H1 (cell line): ENCODE results near the gene USP35. TPM values are rescaled to one million over a fixed set of nuclear protein-coding genes. Genes with fewer than 3 reads are reported as not detected.

Experiments
- CTCF ChIA-PET: fragments of 300-600 bp; sonication (Branson Sonifier 250); formaldehyde crosslinking; loops from one replicate; lab custom pipeline; 2021; ENCODE audit not compliant: partially characterized antibody; lab: Charles Lee
- POLR2A ChIA-PET: fragments of 300-600 bp; sonication (Branson Sonifier 250); formaldehyde crosslinking; loops from one replicate; lab custom pipeline; 2021; ENCODE audit warnings: inconsistent platforms; ENCODE audit not compliant: partially characterized antibody; lab: Charles Lee
- DNase-seq, 2 experiments: peaks; one replicate each; pipeline versions ENCODE4 v3.0.0 to v3.0.0-alpha.2; 2010 to 2022; ENCODE audit warnings: low spot score in 2 of 2, low read depth in 1 of 2, mixed read lengths in 1 of 2
- FAIRE-seq: peaks from 2 replicates; lab custom pipeline; 2011; peaks lifted over from hg19 to GRCh38; lab: Jason Lieb, UNC
- H2AFZ ChIP-seq: 2 replicates; pipeline ENCODE4 v1.8.1; 2012; ENCODE audit warnings: low read length, inconsistent platforms
- H2AK5ac ChIP-seq: 2 replicates; pipeline ENCODE4 v1.6.1; 2013; ENCODE audit warnings: low read depth, low read length
- H2BK120ac ChIP-seq: replicated peaks from 2 replicates; pipeline ENCODE3; 2013; ENCODE audit warnings: low read depth, low read length, inconsistent platforms
- H2BK12ac ChIP-seq: 2 replicates; pipeline ENCODE4 v1.6.1; 2013; ENCODE audit warnings: low read depth, low read length
- H2BK15ac ChIP-seq: 2 replicates; pipeline ENCODE4 v1.6.1; 2013; ENCODE audit warnings: low read length
- H2BK20ac ChIP-seq: 2 replicates; pipeline ENCODE4 v1.6.1; 2013; ENCODE audit warnings: low read length
- H2BK5ac ChIP-seq: 2 replicates; pipeline ENCODE4 v1.6.1; 2013; ENCODE audit warnings: low read depth, low read length
- H3K14ac ChIP-seq: 2 replicates; pipeline ENCODE4 v1.6.1; 2013; ENCODE audit warnings: inconsistent platforms; ENCODE audit not compliant: insufficient read length
- H3K18ac ChIP-seq: 2 replicates; pipeline ENCODE4 v1.6.1; 2013; ENCODE audit warnings: low read length; ENCODE audit errors: extremely low read depth
- H3K23ac ChIP-seq: 2 replicates; pipeline ENCODE4 v1.6.1; 2013; ENCODE audit warnings: inconsistent platforms; ENCODE audit not compliant: insufficient read length
- H3K23me2 ChIP-seq: 2 replicates; pipeline ENCODE4 v1.6.1; 2013; ENCODE audit warnings: low read depth, low read length
- H3K27ac ChIP-seq: 2 replicates; pipeline ENCODE4 v1.6.1; 2011; ENCODE audit warnings: low read depth, low read length, inconsistent platforms
- H3K27me3 ChIP-seq, 4 experiments: replicated peaks in 1 of 4; 1 replicate in 1 of 4; 2 replicates in 3 of 4; pipeline versions ENCODE4 v1.6.1 to v1.8.1; 2011 to 2013; ENCODE audit warnings: low read length in 3 of 4, mild to moderate bottlenecking in 3 of 4, inconsistent platforms in 2 of 4, mixed read lengths in 2 of 4, moderate library complexity in 1 of 4; ENCODE audit not compliant: control insufficient read depth in 3 of 4, insufficient read depth in 3 of 4; ENCODE audit errors: extremely low read depth in 1 of 4
- H3K36me3 ChIP-seq, 4 experiments: 2 replicates each; pipeline versions ENCODE4 v1.6.1 to v1.8.1; 2011 to 2013; ENCODE audit warnings: mild to moderate bottlenecking in 4 of 4, low read length in 3 of 4, moderate library complexity in 2 of 4, control low read depth in 1 of 4, inconsistent platforms in 1 of 4; ENCODE audit not compliant: insufficient read depth in 4 of 4, control insufficient read depth in 2 of 4
- H3K4ac ChIP-seq: replicated peaks from 2 replicates; pipeline ENCODE3; 2013; ENCODE audit warnings: low read length, low read depth, mixed read lengths, inconsistent platforms; ENCODE audit not compliant: insufficient read length
- H3K4me1 ChIP-seq, 4 experiments: replicated peaks in 1 of 4; 1 replicate in 1 of 4; 2 replicates in 3 of 4; pipeline versions ENCODE4 v1.6.1 to v1.8.1; 2011 to 2013; ENCODE audit warnings: low read length in 3 of 4, inconsistent platforms in 2 of 4, mixed read lengths in 1 of 4; ENCODE audit not compliant: insufficient read depth in 4 of 4, control insufficient read depth in 3 of 4
- H3K4me2 ChIP-seq, 2 experiments: 2 replicates each; pipeline versions ENCODE4 v1.6.1 to v1.8.1; 2011 to 2013; ENCODE audit warnings: low read depth in 2 of 2, low read length in 2 of 2, control low read depth in 1 of 2, inconsistent platforms in 1 of 2, mild to moderate bottlenecking in 1 of 2; ENCODE audit not compliant: insufficient read depth in 1 of 2
- H3K4me3 ChIP-seq, 4 experiments: fragments of 200-600, 300-600 bp in 1 of 4; sonication (generic), shearing (Covaris generic), sonication (Bioruptor Twin) in 1 of 4; 2 replicates each; pipeline versions ENCODE4 v1.5.1 to v1.8.1; 2011 to 2016; ENCODE audit warnings: low read length in 4 of 4, low read depth in 3 of 4, control low read depth in 2 of 4, inconsistent platforms in 2 of 4, mild to moderate bottlenecking in 2 of 4, mixed read lengths in 1 of 4, moderate library complexity in 1 of 4; ENCODE audit not compliant: insufficient read depth in 2 of 4; ENCODE audit errors: extremely low read depth in 1 of 4
- H3K56ac ChIP-seq: replicated peaks from 2 replicates; pipeline ENCODE3; 2013; ENCODE audit warnings: low read depth, mild to moderate bottlenecking, mixed read lengths, low read length, inconsistent platforms; ENCODE audit not compliant: insufficient read length
- H3K79me1 ChIP-seq: 2 replicates; pipeline ENCODE4 v1.6.1; 2013; ENCODE audit warnings: low read depth, low read length, control low read depth
- H3K79me2 ChIP-seq, 2 experiments: 2 replicates each; pipeline versions ENCODE4 v1.6.1 to v1.8.1; 2012 to 2013; ENCODE audit warnings: low read length in 2 of 2, mild to moderate bottlenecking in 2 of 2, inconsistent platforms in 1 of 2; ENCODE audit not compliant: insufficient read depth in 2 of 2, control insufficient read depth in 1 of 2
- H3K9ac ChIP-seq, 4 experiments: replicated peaks in 1 of 4; 1 replicate in 1 of 4; 2 replicates in 3 of 4; pipeline versions ENCODE4 v1.6.1 to v1.8.1; 2011 to 2013; ENCODE audit warnings: low read depth in 3 of 4, low read length in 3 of 4, control low read depth in 2 of 4, mild to moderate bottlenecking in 2 of 4, moderate library complexity in 2 of 4, inconsistent platforms in 1 of 4; ENCODE audit errors: extremely low read depth in 1 of 4
- H3K9me3 ChIP-seq, 2 experiments: 2 replicates each; pipeline versions ENCODE4 v1.6.1 to v1.8.1; 2012 to 2013; ENCODE audit warnings: mild to moderate bottlenecking in 2 of 2, moderate library complexity in 2 of 2, control low read depth in 1 of 2, inconsistent platforms in 1 of 2, low read depth in 1 of 2, low read length in 1 of 2, mixed read lengths in 1 of 2; ENCODE audit not compliant: insufficient read depth in 2 of 2
- H4K20me1 ChIP-seq, 2 experiments: replicated peaks in 1 of 2; 2 replicates each; pipeline versions ENCODE3 to v1.8.1; 2011 to 2013; ENCODE audit warnings: inconsistent platforms in 2 of 2, low read length in 2 of 2, mild to moderate bottlenecking in 1 of 2; ENCODE audit not compliant: insufficient read depth in 2 of 2, control insufficient read depth in 1 of 2
- H4K5ac ChIP-seq: 2 replicates; pipeline ENCODE4 v1.6.1; 2013; ENCODE audit warnings: low read length, low read depth, mixed read lengths, inconsistent platforms; ENCODE audit not compliant: insufficient read length
- H4K8ac ChIP-seq: 2 replicates; pipeline ENCODE4 v1.8.0; 2013; ENCODE audit warnings: mild to moderate bottlenecking, moderate library complexity, low read length, inconsistent platforms; ENCODE audit not compliant: insufficient read depth; ENCODE audit errors: extremely low read depth
- H4K91ac ChIP-seq: replicated peaks from 2 replicates; pipeline ENCODE3; 2013; ENCODE audit warnings: low read length, mixed read lengths, inconsistent platforms; ENCODE audit not compliant: insufficient read length
- ASH2L ChIP-seq: fragments of 200-600, 300-600 bp; sonication (generic); IDR thresholded peaks from one replicate; pipeline ENCODE4 v1.7.1; 2017; ENCODE audit warnings: low read length
- CHD1 ChIP-seq: IDR thresholded peaks from 2 replicates; pipeline ENCODE4 v1.6.1; 2012; ENCODE audit warnings: low read depth, low read length, improper control_type of control experiment
- CHD2 ChIP-seq: IDR thresholded peaks from 2 replicates; pipeline ENCODE4 v1.6.1; 2012; ENCODE audit warnings: low read length, improper control_type of control experiment
- FOSL1 ChIP-seq: IDR thresholded peaks from 2 replicates; pipeline ENCODE4 v1.6.1; 2011; ENCODE audit warnings: mild to moderate bottlenecking, low read depth, low read length, moderate library complexity; ENCODE audit not compliant: insufficient read depth
- GTF2F1 ChIP-seq: IDR thresholded peaks from 2 replicates; pipeline ENCODE4 v1.6.1; 2012; ENCODE audit warnings: low read depth, low read length, improper control_type of control experiment, borderline replicate concordance
- SAP30 ChIP-seq: fragments of 300-600 bp; sonication (generic); IDR thresholded peaks from 2 replicates; pipeline ENCODE4 v1.7.1; 2012; ENCODE audit warnings: low read length, moderate library complexity, mild to moderate bottlenecking, inconsistent platforms; ENCODE audit not compliant: insufficient read depth, insufficient replicate concordance
- TCF12 ChIP-seq: IDR thresholded peaks from 2 replicates; pipeline ENCODE4 v1.6.1; 2011; ENCODE audit warnings: low read depth, mild to moderate bottlenecking, low read length
- WGBS, 2 experiments: shearing (Covaris generic) in 1 of 2; methylation state at CpG; one replicate each; pipeline versions ENCODE4 v1.1.6 to v1.1.7; 2013 to 2015; ENCODE audit warnings: low lambda C conversion rate in 2 of 2, mixed read lengths in 2 of 2, inconsistent platforms in 1 of 2, low coverage in 1 of 2, missing lambda C conversion rate in 1 of 2; ENCODE audit not compliant: insufficient replicate concordance in 2 of 2, insufficient coverage in 1 of 2, insufficient read length in 1 of 2; ENCODE audit errors: extremely low coverage in 1 of 2, missing lambda C conversion rate in 1 of 2; 5-methylcytosine and 5-hydroxymethylcytosine counted together
- polyA plus RNA-seq, 7 experiments: library from polyadenylated mRNA; depleted of rRNA in 3 of 7; stranded (reverse) in 5 of 7; unstranded in 2 of 7; fragments of >200 nt in 5 of 7; fragments of 200-250 nt in 2 of 7; gene quantifications; 1 replicate in 5 of 7; 2 replicates in 1 of 7; 4 replicates in 1 of 7; pipeline versions ENCODE4 v1.2.1 to v1.2.3, GENCODE V29; 2011 to 2013; ENCODE audit warnings: missing spikeins in 2 of 7, mixed read lengths in 2 of 7
- total RNA-seq: library from RNA; stranded (reverse); fragmentation: NEBNext Ultra II Directional; extraction: Animal tissue kit (Norgen Biotek cat#: 25700); gene quantifications from 2 replicates; pipeline ENCODE4 v1.2.1, GENCODE V29; 2021
- TF ChIP-seq, protein P1 (sequence below): IDR thresholded peaks from 2 replicates; pipeline ENCODE4 v1.6.1; 2012; ENCODE audit warnings: low read length, inconsistent platforms
- TF ChIP-seq, protein P2 (sequence below), 3 experiments: IDR thresholded peaks; 1 replicate in 2 of 3; 2 replicates in 1 of 3; pipeline versions ENCODE4 v1.5.1 to v1.6.1; 2011; ENCODE audit warnings: low read length in 3 of 3, mild to moderate bottlenecking in 3 of 3, inconsistent platforms in 2 of 3, low read depth in 1 of 3, moderate library complexity in 1 of 3; ENCODE audit not compliant: insufficient read depth in 1 of 3; ENCODE audit errors: control extremely low read depth in 1 of 3

Gene USP35
- total and polyA plus RNA-seq, 2 of the 8 experiments (the other 6 are each of a cell fraction or from before 2014, with no cell fraction given): 4.6 to 6.8 TPM

DNA sequence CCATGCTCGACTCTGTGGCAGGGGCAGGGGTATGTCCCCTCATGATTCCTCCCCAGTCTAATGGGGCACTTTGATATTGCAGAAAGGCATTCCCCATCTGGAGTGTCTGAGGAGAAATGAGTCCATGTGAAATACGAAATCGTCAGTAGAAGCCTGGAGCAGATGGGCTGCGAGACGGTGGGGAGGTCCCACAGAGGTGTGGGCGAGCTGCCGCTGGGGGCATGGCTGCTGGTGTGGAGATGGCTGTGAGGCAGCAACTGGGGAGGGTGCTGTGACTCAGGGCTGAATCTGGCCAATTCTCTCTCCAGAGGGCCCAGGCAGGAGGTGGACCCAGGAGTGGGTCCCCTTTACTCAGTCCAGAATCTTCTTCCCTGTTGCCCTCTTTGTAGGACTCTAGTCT, 11.5 kb upstream of the USP35 start:
- H3K4me3 ChIP-seq: no peak overlapping the region
- no peak overlapping the region for H2BK12ac ChIP-seq
- no peak overlapping the region for H2AFZ ChIP-seq
- DNase-seq: no peak
- no peaks in the 10 kb centered on the region for H4K20me1 ChIP-seq
- no peaks in the 10 kb centered on the region for H3K27me3 ChIP-seq
- peaks cover 0 to 2% (median 0%) of the 10 kb centered on the region in 4 experiments; a peak in 1 of 7 replicates for H3K4me1 ChIP-seq
- no peak overlapping the region for H3K14ac ChIP-seq
- H3K23ac ChIP-seq: no peak overlapping the region
- no peak overlapping the region for H4K8ac ChIP-seq
- H2AK5ac ChIP-seq: no peak overlapping the region
- no peak overlapping the region for H3K4ac ChIP-seq
- no peak overlapping the region for H3K18ac ChIP-seq
- no peaks in the 10 kb centered on the region for H3K79me2 ChIP-seq
- no peak for FAIRE-seq
- 0 out of 2 replicates have a peak, but pooled peaks cover 2% of the 10 kb centered on the region for H3K23me2 ChIP-seq
- 91% methylated on average over 7 of the region's 7 CpGs; no CpG with 5 or more reads in 1 of the 2 experiments for WGBS, 2 experiments
- H3K4me2 ChIP-seq: no peak overlapping the region
- no peak overlapping the region for H3K9ac ChIP-seq
- no peak overlapping the region for H3K27ac ChIP-seq
- no peak overlapping the region for H2BK15ac ChIP-seq
- H3K36me3 ChIP-seq: no peaks in the 10 kb centered on the region
- H3K9me3 ChIP-seq: no peaks in the 10 kb centered on the region
- H3K79me1 ChIP-seq: no peaks in the 10 kb centered on the region
- H2BK20ac ChIP-seq: no peak overlapping the region
- H2BK5ac ChIP-seq: no peak overlapping the region
- TF ChIP-seq ASH2L: no peak
- no peak for TF ChIP-seq CHD1
- TF ChIP-seq, protein P1, sequence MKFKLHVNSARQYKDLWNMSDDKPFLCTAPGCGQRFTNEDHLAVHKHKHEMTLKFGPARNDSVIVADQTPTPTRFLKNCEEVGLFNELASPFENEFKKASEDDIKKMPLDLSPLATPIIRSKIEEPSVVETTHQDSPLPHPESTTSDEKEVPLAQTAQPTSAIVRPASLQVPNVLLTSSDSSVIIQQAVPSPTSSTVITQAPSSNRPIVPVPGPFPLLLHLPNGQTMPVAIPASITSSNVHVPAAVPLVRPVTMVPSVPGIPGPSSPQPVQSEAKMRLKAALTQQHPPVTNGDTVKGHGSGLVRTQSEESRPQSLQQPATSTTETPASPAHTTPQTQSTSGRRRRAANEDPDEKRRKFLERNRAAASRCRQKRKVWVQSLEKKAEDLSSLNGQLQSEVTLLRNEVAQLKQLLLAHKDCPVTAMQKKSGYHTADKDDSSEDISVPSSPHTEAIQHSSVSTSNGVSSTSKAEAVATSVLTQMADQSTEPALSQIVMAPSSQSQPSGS: no peak
- no peak for TF ChIP-seq GTF2F1
- no peak for TF ChIP-seq SAP30
- TF ChIP-seq, protein P2, sequence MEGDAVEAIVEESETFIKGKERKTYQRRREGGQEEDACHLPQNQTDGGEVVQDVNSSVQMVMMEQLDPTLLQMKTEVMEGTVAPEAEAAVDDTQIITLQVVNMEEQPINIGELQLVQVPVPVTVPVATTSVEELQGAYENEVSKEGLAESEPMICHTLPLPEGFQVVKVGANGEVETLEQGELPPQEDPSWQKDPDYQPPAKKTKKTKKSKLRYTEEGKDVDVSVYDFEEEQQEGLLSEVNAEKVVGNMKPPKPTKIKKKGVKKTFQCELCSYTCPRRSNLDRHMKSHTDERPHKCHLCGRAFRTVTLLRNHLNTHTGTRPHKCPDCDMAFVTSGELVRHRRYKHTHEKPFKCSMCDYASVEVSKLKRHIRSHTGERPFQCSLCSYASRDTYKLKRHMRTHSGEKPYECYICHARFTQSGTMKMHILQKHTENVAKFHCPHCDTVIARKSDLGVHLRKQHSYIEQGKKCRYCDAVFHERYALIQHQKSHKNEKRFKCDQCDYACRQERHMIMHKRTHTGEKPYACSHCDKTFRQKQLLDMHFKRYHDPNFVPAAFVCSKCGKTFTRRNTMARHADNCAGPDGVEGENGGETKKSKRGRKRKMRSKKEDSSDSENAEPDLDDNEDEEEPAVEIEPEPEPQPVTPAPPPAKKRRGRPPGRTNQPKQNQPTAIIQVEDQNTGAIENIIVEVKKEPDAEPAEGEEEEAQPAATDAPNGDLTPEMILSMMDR (IDR thresholded peaks at IDR 0.05; ENCODE audit: control extremely low read depth in 1 of 3, insufficient read depth in 1 of 3, low read depth in 1 of 3, low read length in 3 of 3): no peak
- TF ChIP-seq CHD2: no peak
- TF ChIP-seq FOSL1: no peak
- TF ChIP-seq TCF12: no peak
- no peak overlapping the region for H3K56ac ChIP-seq
- no peak overlapping the region for H2BK120ac ChIP-seq
- ChIA-PET CTCF (interaction anchor here (1.1 kb wide), 1 partner anchor 24 kb away, joined by 3 read pairs; no protein-coding TSS in a partner anchor), POLR2A (no interaction called here)
- H4K5ac ChIP-seq: no peak overlapping the region
- H4K91ac ChIP-seq: no peak overlapping the region
